ENCODE results near the gene TXK.

DNA sequence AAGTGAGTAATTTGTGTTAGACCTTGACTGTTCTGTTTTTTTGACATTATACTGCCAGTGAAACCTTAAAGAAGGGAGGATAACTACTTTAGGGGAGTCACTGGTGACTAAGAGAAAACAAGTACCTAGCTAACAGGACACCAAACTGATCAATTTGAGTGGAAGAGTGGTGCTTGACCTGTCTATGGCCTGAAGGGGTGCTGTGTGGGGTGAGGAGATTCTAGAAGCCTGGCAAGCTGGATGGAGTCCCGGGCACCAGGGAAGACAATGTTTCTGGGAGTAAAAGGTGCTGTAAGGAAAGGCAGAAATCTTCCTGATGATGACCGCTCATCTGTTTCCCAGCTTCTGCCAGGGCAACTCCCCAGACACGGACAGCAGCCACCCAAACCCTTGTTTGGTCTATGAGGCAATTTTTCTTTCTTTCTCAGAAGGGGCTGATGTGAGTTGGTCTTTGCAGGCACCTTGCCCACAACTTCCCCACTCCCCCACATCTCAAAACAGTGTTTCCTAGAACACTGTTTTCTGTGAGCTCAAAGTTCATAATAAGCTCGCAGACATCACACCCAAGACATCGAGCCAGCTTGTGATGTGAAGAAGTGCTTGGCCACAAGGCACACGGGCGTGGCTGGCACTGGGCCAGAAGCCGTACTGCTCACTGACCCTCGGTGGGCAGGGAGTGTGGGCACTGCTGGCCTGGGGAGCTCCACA, 4.6 kb downstream of the TXK start:
- no peak; the same call in 1 of the 2 replicates for TF ChIP-seq CTCF (IDR thresholded peaks at IDR 0.05; ENCODE audit: low read length)
- no peak for TF ChIP-seq EZH2 (IDR thresholded peaks at IDR 0.05; ENCODE audit: borderline replicate concordance, low read length)
